ENCODE data around the gene EIF4E2. TPM values are rescaled to one million over a fixed set of nuclear protein-coding genes. Genes with fewer than 3 reads are reported as not detected.

EIF4E2 gene
- total and polyA plus RNA-seq, 2 of the 13 experiments (the other 11 are each of a cell fraction or from before 2014, with no cell fraction given), result 25.0 to 101 TPM

GRCh38 chr2:232600053-232600773, 49.7 kb downstream of the EIF4E2 start:
- BruUV-seq (replicated peaks), result no TSS peak
- TF ChIP-seq ATF7-NPFF (CRISPR knock-in tag; IDR thresholded peaks at IDR 0.05; ENCODE audit: low read depth) (no peak), MEIS1 (CRISPR knock-in tag; IDR thresholded peaks at IDR 0.05; ENCODE audit: borderline replicate concordance) (no peak), KLF11 (CRISPR knock-in tag; IDR thresholded peaks at IDR 0.05) (no peak), TSC22D2 (CRISPR knock-in tag; IDR thresholded peaks at IDR 0.05; ENCODE audit: borderline replicate concordance) (no peak), THAP8 (CRISPR knock-in tag; IDR thresholded peaks at IDR 0.05; ENCODE audit: borderline replicate concordance) (no peak), RERE (CRISPR knock-in tag; IDR thresholded peaks at IDR 0.05; ENCODE audit: low read depth) (no peak), ZSCAN9 (CRISPR knock-in tag; IDR thresholded peaks at IDR 0.05; ENCODE audit: borderline replicate concordance) (no peak), SIX1 (CRISPR knock-in tag; IDR thresholded peaks at IDR 0.05; ENCODE audit: borderline replicate concordance) (no peak), KDM1A (CRISPR knock-in tag; IDR thresholded peaks at IDR 0.05) (no peak)
- TF ChIP-seq, protein P1, sequence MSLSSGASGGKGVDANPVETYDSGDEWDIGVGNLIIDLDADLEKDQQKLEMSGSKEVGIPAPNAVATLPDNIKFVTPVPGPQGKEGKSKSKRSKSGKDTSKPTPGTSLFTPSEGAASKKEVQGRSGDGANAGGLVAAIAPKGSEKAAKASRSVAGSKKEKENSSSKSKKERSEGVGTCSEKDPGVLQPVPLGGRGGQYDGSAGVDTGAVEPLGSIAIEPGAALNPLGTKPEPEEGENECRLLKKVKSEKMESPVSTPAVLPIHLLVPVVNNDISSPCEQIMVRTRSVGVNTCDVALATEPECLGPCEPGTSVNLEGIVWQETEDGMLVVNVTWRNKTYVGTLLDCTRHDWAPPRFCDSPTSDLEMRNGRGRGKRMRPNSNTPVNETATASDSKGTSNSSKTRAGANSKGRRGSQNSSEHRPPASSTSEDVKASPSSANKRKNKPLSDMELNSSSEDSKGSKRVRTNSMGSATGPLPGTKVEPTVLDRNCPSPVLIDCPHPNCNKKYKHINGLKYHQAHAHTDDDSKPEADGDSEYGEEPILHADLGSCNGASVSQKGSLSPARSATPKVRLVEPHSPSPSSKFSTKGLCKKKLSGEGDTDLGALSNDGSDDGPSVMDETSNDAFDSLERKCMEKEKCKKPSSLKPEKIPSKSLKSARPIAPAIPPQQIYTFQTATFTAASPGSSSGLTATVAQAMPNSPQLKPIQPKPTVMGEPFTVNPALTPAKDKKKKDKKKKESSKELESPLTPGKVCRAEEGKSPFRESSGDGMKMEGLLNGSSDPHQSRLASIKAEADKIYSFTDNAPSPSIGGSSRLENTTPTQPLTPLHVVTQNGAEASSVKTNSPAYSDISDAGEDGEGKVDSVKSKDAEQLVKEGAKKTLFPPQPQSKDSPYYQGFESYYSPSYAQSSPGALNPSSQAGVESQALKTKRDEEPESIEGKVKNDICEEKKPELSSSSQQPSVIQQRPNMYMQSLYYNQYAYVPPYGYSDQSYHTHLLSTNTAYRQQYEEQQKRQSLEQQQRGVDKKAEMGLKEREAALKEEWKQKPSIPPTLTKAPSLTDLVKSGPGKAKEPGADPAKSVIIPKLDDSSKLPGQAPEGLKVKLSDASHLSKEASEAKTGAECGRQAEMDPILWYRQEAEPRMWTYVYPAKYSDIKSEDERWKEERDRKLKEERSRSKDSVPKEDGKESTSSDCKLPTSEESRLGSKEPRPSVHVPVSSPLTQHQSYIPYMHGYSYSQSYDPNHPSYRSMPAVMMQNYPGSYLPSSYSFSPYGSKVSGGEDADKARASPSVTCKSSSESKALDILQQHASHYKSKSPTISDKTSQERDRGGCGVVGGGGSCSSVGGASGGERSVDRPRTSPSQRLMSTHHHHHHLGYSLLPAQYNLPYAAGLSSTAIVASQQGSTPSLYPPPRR (CRISPR knock-in tag; IDR thresholded peaks at IDR 0.05; ENCODE audit: borderline replicate concordance), result no peak
- TF ChIP-seq, protein P2, sequence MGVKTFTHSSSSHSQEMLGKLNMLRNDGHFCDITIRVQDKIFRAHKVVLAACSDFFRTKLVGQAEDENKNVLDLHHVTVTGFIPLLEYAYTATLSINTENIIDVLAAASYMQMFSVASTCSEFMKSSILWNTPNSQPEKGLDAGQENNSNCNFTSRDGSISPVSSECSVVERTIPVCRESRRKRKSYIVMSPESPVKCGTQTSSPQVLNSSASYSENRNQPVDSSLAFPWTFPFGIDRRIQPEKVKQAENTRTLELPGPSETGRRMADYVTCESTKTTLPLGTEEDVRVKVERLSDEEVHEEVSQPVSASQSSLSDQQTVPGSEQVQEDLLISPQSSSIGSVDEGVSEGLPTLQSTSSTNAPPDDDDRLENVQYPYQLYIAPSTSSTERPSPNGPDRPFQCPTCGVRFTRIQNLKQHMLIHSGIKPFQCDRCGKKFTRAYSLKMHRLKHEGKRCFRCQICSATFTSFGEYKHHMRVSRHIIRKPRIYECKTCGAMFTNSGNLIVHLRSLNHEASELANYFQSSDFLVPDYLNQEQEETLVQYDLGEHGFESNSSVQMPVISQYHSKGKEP (CRISPR knock-in tag; IDR thresholded peaks at IDR 0.05), result no peak

More at GRCh38 chr2:232600053-232600773, 49.7 kb downstream of the EIF4E2 start:
- H4K20me1 ChIP-seq (ENCODE audit: insufficient read depth, low read length), result no peaks in the 10 kb centered on the region
- H3K27me3 ChIP-seq (ENCODE audit: control insufficient read depth in 1 of 2, insufficient read depth in 2 of 2, low read length in 2 of 2), result peaks cover 0 to 8% of the 10 kb centered on the region in 2 experiments; a peak in 3 of 5 replicates
- H3K79me2 ChIP-seq (ENCODE audit: insufficient read depth, low read length), result no peaks in the 10 kb centered on the region
- H3K4me3 ChIP-seq (replicated peaks in 1 of 3; ENCODE audit: insufficient read depth in 1 of 3, low read depth in 2 of 3, low read length in 3 of 3), result no peak overlapping the region
- DNase-seq (ENCODE audit: low spot score) (no peak), ATAC-seq (no peak), FAIRE-seq (no peak)
- CTCF ChIA-PET (ENCODE audit: low intra/inter-chr PET ratio, low total read pairs), result no interaction called here
- whole genome bisulfite sequencing (ENCODE audit: low lambda C conversion rate), result 57% methylated on average over 13 of the region's 17 CpGs
- no peak overlapping the region for H2AFZ ChIP-seq (ENCODE audit: low read length)
- no peak overlapping the region for H3K9ac ChIP-seq (ENCODE audit: insufficient read depth, low read depth, low read length)
- POLR2A ChIA-PET, result no interaction called here
- no peaks in the 10 kb centered on the region for H3K4me1 ChIP-seq (ENCODE audit: insufficient read depth, low read length)
- H3K4me2 ChIP-seq (ENCODE audit: low read depth, low read length), result no peak overlapping the region
- no peaks in the 10 kb centered on the region for H3K9me3 ChIP-seq (ENCODE audit: low read length)
- no peak overlapping the region for H3K27ac ChIP-seq (ENCODE audit: extremely low read length, insufficient read depth, low read length)
- intact Hi-C loops (cut with micrococcal nuclease; ENCODE audit: unreplicated experiment), result loop anchor here (10.0 kb wide), 1 partner anchor 145 kb away; no protein-coding TSS in a partner anchor
- in situ Hi-C loops (cut with HindIII; ENCODE audit: extremely low pct_ligation_motif_present, low pct_unique_long_range_greater_than_20kb), result no loop called here
- H3K36me3 ChIP-seq (replicated peaks in 1 of 2; ENCODE audit: control insufficient read depth in 1 of 2, insufficient read depth in 2 of 2, low read length in 2 of 2), result no peaks in the 10 kb centered on the region

All from HepG2 (cell line).